SU-DHL-6 (cell line): ENCODE data around the gene LYPD3.

Source experiments
- CTCF ChIP-seq: fragments of 200-600 bp; sonication (generic); IDR thresholded peaks from one replicate; pipeline ENCODE4 v1.5.1; 2017; ENCODE audit warnings: antibody characterized with exemption, mild to moderate bottlenecking, low read length, moderate library complexity; ENCODE audit not compliant: insufficient read depth, poor library complexity, severe bottlenecking
- EZH2phosphoT487 ChIP-seq: fragments of 200-600 bp; sonication (generic), shearing (Covaris generic); conservative IDR thresholded peaks from 2 replicates; pipeline ENCODE4 v1.6.1; 2018; ENCODE audit warnings: mild to moderate bottlenecking, antibody characterized with exemption, low read length, moderate library complexity, mixed read lengths

- TF ChIP-seq CTCF, result no peak
- TF ChIP-seq EZH2phosphoT487, result no peak
Measured at GRCh38 chr19:43476606-43477005, 11.2 kb upstream of the LYPD3 start.
